GM12891 (cell line): ENCODE results near the gene KCND2.

Experiments
- POLR2A ChIP-seq: IDR thresholded peaks from 2 replicates; pipeline ENCODE4 v1.6.1; 2011; ENCODE audit warnings: low read depth, low read length, control low read depth
- POLR2AphosphoS5 ChIP-seq: IDR thresholded peaks from 2 replicates; pipeline ENCODE4 v1.6.1; 2011; ENCODE audit warnings: low read depth, low read length, control low read depth
- SPI1 ChIP-seq: IDR thresholded peaks from 2 replicates; pipeline ENCODE4 v1.6.1; 2011; ENCODE audit warnings: low read depth, low read length, control low read depth

- TF ChIP-seq POLR2AphosphoS5 (no peak), POLR2A (no peak), SPI1 (no peak)
These were observed 497.2 kb downstream of the KCND2 start for GRCh38 chr7:120770206-120770605.
